HEK293 (cell line): Measurements from ENCODE around the gene CTH.

ENCODE experiments used
- TCF7L2 ChIP-seq: IDR thresholded peaks from 2 replicates; pipeline ENCODE4 v1.6.1; 2011; ENCODE audit warnings: low read depth, mild to moderate bottlenecking, inconsistent platforms, low read length, moderate library complexity, borderline replicate concordance
- ZNF510 ChIP-seq: fragments of 450-650 bp; formaldehyde crosslinking; IDR thresholded peaks from 2 replicates; pipeline ENCODE4 v1.5.1; 2018; ENCODE audit warnings: mild to moderate bottlenecking, missing genetic modification characterization, missing biosample characterization; ENCODE audit not compliant: insufficient replicate concordance
- ZNF548 ChIP-seq: fragments of 450-650 bp; formaldehyde crosslinking; IDR thresholded peaks from 2 replicates; pipeline ENCODE4 v1.5.1; 2016; ENCODE audit warnings: missing biosample characterization, missing genetic modification characterization
- ZNF621 ChIP-seq: fragments of 450-650 bp; formaldehyde crosslinking; IDR thresholded peaks from 2 replicates; pipeline ENCODE4 v1.5.1; 2017; ENCODE audit warnings: missing biosample characterization, missing genetic modification characterization
- ZNF626 ChIP-seq: fragments of 450-650 bp; sonication (Bioruptor Pico); formaldehyde crosslinking; IDR thresholded peaks from 2 replicates; pipeline ENCODE4 v1.5.1; 2018; ENCODE audit warnings: missing biosample characterization, missing genetic modification characterization, inconsistent platforms
- ZNF660 ChIP-seq: fragments of 450-650 bp; IDR thresholded peaks from 2 replicates; pipeline ENCODE4 v1.5.1; 2018; ENCODE audit warnings: missing biosample characterization, mild to moderate bottlenecking, missing genetic modification characterization
- ZSCAN23 ChIP-seq: fragments of 450-650 bp; formaldehyde crosslinking; IDR thresholded peaks from 2 replicates; pipeline ENCODE4 v1.5.1; 2016; ENCODE audit warnings: missing biosample characterization, missing genetic modification characterization
- TF ChIP-seq, protein P1 (sequence below): fragments of 450-650 bp; formaldehyde crosslinking; IDR thresholded peaks from 2 replicates; pipeline ENCODE4 v1.5.1; 2016; ENCODE audit warnings: missing biosample characterization, missing genetic modification characterization

DNA sequence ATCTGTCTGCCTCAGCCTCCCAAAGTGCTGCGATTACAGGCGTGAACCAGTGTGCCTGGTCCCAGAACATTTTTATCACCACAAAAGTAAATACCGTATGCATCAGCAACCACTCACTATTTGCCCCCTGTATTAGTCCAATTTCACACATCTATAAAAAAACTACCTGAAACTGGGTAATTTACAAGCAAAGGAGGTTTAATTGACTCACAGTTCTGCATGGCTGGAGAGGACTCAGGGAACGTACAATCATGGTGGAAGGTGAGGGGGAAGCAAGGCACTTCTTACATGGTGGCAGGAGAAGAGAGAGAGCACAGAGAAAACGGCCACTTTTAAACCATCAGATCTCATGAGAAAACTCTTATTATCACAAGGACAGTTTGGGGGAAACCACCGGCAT is 25.6 kb upstream of the CTH start:
- TF ChIP-seq ZSCAN23 (tag by site-specific recombination): no peak
- TF ChIP-seq ZNF510 (tag by site-specific recombination): no peak
- TF ChIP-seq, protein P1, sequence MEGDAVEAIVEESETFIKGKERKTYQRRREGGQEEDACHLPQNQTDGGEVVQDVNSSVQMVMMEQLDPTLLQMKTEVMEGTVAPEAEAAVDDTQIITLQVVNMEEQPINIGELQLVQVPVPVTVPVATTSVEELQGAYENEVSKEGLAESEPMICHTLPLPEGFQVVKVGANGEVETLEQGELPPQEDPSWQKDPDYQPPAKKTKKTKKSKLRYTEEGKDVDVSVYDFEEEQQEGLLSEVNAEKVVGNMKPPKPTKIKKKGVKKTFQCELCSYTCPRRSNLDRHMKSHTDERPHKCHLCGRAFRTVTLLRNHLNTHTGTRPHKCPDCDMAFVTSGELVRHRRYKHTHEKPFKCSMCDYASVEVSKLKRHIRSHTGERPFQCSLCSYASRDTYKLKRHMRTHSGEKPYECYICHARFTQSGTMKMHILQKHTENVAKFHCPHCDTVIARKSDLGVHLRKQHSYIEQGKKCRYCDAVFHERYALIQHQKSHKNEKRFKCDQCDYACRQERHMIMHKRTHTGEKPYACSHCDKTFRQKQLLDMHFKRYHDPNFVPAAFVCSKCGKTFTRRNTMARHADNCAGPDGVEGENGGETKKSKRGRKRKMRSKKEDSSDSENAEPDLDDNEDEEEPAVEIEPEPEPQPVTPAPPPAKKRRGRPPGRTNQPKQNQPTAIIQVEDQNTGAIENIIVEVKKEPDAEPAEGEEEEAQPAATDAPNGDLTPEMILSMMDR (tag by site-specific recombination): no peak
- TF ChIP-seq ZNF548 (tag by site-specific recombination): no peak
- TF ChIP-seq ZNF660 (tag by site-specific recombination): no peak
- no peak for TF ChIP-seq TCF7L2
- TF ChIP-seq ZNF626: no peak
- TF ChIP-seq ZNF621 (tag by site-specific recombination): no peak
